Motor neuron (in vitro differentiated cells): ENCODE results near the gene CD300H. TPM values are rescaled to one million over a fixed set of nuclear protein-coding genes. Genes with fewer than 3 reads are reported as not detected.
A peak's percentile ranks its signal among the peaks of the same experiment; 100 is the strongest.

Source experiments
- ATAC-seq, 8 experiments: fragments of 200-7000 bp; cut with Tn5 transposase; replicated peaks in 6 of 8; 2 replicates each; pipeline ENCODE4 v1.8.0; 2021; ENCODE audit warnings: mild to moderate bottlenecking in 8 of 8, moderate library complexity in 8 of 8
- H3K27ac ChIP-seq, 2 donors: fragments of 250-450 bp; sonication (Bioruptor Pico); 2 replicates each; pipeline ENCODE4 v1.9.0; 2021; ENCODE audit warnings: antibody characterized with exemption in 2 of 2, mild to moderate bottlenecking in 2 of 2, moderate library complexity in 1 of 2
- H3K4me1 ChIP-seq, 2 donors: fragments of 250-450 bp; sonication (Bioruptor Pico); replicated peaks in 1 of 2; 2 replicates each; pipeline ENCODE4 v1.6.1; 2021; ENCODE audit warnings: antibody characterized with exemption in 2 of 2, mild to moderate bottlenecking in 2 of 2, moderate library complexity in 1 of 2
- H3K4me3 ChIP-seq, 5 donors: fragments of 250-450 bp; sonication (Bioruptor Pico); 2 replicates each; pipeline ENCODE4 v1.9.0; 2021; ENCODE audit warnings: antibody characterized with exemption in 5 of 5, mild to moderate bottlenecking in 5 of 5, moderate library complexity in 4 of 5
- WGBS, 10 experiments: fragments of 450-650 bp; shearing (Covaris generic); methylation state at CpG; one replicate each; pipeline ENCODE4 v1.0.0; 2022; 5-methylcytosine and 5-hydroxymethylcytosine counted together
- in situ Hi-C, 9 experiments: fragments of 400-800 bp; cut with MboI; loops; one replicate each; pipeline ENCODE4 v1.15.0; 2021; ENCODE audit warnings: low sequenced_read_pairs in 9 of 9, low pct_unique_long_range_greater_than_20kb in 2 of 9; ENCODE audit not compliant: unreplicated experiment in 9 of 9
- total RNA-seq, 8 experiments: library from RNA; unstranded; fragments of 300-600 nt; gene quantifications; 2 replicates each; pipeline versions ENCODE4 v1.2.3 to v1.2.4, GENCODE V29; 2022

Gene CD300H
- total RNA-seq, 8 experiments from 2014 or later, result not detected

DNA sequence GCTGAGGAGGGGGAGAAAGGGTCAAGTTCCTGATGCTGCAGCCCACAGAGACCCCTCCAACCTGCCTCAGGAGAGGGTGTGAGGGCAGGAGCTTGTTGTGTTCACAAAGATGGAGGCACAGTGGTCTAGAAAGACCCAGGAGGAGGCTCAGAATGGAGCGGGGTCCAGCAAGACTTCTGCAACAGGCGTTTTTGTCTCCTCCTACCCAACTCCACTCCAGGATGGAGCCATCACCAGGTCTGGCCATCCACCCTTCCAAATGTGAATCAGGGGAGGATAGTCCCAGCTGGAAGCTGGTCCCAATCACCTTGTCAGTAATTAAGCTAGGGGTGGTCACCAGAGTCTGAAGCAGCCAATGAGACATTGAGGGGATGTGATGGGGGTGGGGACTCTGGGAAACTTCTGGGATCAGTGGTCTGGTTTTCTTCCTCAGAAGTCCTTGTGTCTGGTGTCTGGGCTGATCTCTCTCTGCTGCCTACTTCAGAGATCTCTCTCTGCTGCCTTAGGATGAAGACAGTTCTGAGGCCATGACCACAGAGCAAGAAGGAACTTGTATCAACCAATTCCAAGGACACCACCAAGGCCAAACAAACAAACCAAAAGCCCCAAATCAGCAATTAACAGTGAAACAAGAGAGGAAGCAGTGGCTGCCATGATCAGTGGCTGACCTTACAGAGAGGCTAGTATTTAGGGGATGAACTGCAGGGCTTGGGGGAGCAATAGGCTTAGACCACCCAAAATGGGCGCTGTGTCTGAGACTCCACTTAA, 50.6 kb downstream of the CD300H start:
- ATAC-seq, result no peak
- H3K4me1 ChIP-seq, result no peaks in the 10 kb centered on the region
- H3K27ac ChIP-seq, result no peak overlapping the region
- in situ Hi-C loops, result no loop called here
- 40 to 100% (median 67%) methylated on average over 1 to 3 of the region's 3 CpGs; no CpG with 5 or more reads in 4 of the 10 experiments for WGBS, 10 experiments
- no peak overlapping the region for H3K4me3 ChIP-seq

- Histone ChIP-seq H3K4me1 (no peaks in the 10 kb centered on the region), H3K4me3 (no peak overlapping the region), H3K27ac (no peak overlapping the region)
- in situ Hi-C loops, result no loop called here
- no peak for ATAC-seq
- WGBS, 10 experiments, result 0 to 80% (median 61%) methylated on average over 1 to 4 of the region's 4 CpGs; no CpG with 5 or more reads in 2 of the 10 experiments
Measured at GRCh38 chr17:74515941-74516340, 51.4 kb downstream of the CD300H start.

- in situ Hi-C loops, result no loop called here
- no peak overlapping the region for H3K4me3 ChIP-seq
- ATAC-seq, result peak in 6 of 8 experiments; percentile 11 to 54 (median 48)
- H3K27ac ChIP-seq, result peak overlapping the region in 1 of 2 donors; percentile 49
- H3K4me1 ChIP-seq, result no peaks in the 10 kb centered on the region
- WGBS, 10 experiments, result 72 to 94% (median 82%) methylated on average over 1 to 9 of the region's 10 CpGs; no CpG with 5 or more reads in 2 of the 10 experiments
Measured at GRCh38 chr17:74514632-74515334, 52.5 kb downstream of the CD300H start.

DNA sequence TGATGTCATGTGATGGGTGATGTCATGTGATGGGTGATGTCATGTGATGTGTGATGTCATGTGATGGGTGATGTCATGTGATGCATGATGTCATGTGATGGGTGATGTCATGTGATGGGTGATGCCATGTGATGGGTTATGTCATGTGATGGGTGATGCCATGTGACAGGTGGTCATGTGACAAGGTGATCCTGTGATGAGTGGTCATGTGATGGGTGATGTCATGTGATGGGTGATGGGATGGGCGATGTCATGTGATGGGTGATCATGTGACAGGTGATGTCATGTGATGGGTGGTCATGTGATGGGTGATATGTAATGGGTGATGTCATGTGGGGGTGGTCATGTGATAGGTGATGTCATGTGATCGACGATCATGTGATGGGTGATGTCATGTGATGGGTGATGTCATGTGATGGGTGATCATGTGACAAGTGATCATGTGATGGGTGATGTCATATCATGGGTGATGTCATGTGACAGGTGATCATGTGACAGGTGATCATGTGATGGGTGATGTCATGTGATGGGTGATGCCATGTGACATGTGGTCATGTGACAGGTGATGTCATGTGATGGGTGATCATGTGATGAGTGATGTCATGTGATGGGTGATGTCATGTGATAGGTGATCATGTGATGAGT, 53.2 kb downstream of the CD300H start:
- in situ Hi-C loops, result no loop called here
- peak in 7 of 8 experiments; percentile 12 to 58 (median 43) for ATAC-seq
- Histone ChIP-seq H3K27ac (peak overlapping the region in 1 of 2 donors; percentile 73), H3K4me3 (no peak overlapping the region), H3K4me1 (no peaks in the 10 kb centered on the region)
- 70 to 100% (median 90%) methylated on average over 1 to 3 of the region's 3 CpGs; no CpG with 5 or more reads in 5 of the 10 experiments for WGBS, 10 experiments

- no peak overlapping the region for H3K27ac ChIP-seq
- 12 to 83% (median 42%) methylated on average over 1 to 7 of the region's 7 CpGs; no CpG with 5 or more reads in 1 of the 10 experiments for WGBS, 10 experiments
- no peak overlapping the region for H3K4me3 ChIP-seq
- ATAC-seq, result no peak
- in situ Hi-C loops, result no loop called here
- H3K4me1 ChIP-seq, result no peaks in the 10 kb centered on the region
Measured at GRCh38 chr17:74512624-74513091, 54.7 kb downstream of the CD300H start.

DNA sequence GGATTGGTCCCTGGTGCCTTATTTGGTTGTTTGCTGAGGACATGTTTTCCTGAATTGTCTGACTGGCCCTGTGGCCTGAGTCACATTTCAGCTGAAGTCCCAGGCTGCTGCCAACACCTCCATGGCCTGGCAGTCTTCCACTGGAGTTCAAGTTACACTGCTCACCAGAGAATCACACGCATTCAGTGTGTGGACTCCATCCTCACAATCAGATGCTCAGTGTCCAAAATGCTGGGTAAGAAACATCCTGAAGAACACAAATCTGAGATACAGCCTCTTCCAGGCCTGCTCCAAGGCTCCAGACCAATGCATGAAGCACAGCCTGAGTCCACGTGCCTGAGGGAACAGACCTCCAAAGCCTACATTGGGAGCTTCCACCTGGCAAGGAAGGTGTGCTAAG, 55.3 kb downstream of the CD300H start:
- Histone ChIP-seq H3K27ac (no peak overlapping the region), H3K4me3 (no peak overlapping the region), H3K4me1 (no peaks in the 10 kb centered on the region)
- in situ Hi-C loops, result no loop called here
- WGBS, 10 experiments, result 0 to 90% (median 54%) methylated on average over 1 to 2 of the region's 2 CpGs; no CpG with 5 or more reads in 6 of the 10 experiments
- peak in 2 of 8 experiments; percentile 24 to 78 for ATAC-seq

Other genes starting within 250 kb of the CD300H start
- 1 to 10 TPM in 4 of 8 experiments, under 1 TPM in 2, not detected in 2; 0.11 to 3.3 (median 1.2) TPM for gene KIF19, start 241.3 kb downstream of the CD300H start, total RNA-seq
- 10 to 100 TPM in 1 of 8 experiments, 1 to 10 TPM in 4, not detected in 3; 1.4 to 20.4 (median 4.1) TPM for gene BTBD17, start 205.6 kb downstream of the CD300H start, total RNA-seq
- under 1 TPM in 2 of 8 experiments, not detected in 6; 0.17 to 0.38 TPM for gene GPR142, start 200.0 kb downstream of the CD300H start, total RNA-seq
- gene GPRC5C, start 135.4 kb downstream of the CD300H start, total RNA-seq, result 10 to 100 TPM in 5 of 8 experiments, 1 to 10 TPM in 3; 1.2 to 39.7 (median 19.8) TPM
- 1 to 10 TPM in 1 of 8 experiments, under 1 TPM in 2, not detected in 5; 0.17 to 1.6 (median 0.52) TPM for gene CD300A, start 100.9 kb downstream of the CD300H start, total RNA-seq
- 1 to 10 TPM in 1 of 8 experiments, under 1 TPM in 5, not detected in 2; 0.08 to 1.3 (median 0.29) TPM for gene CD300LB, start 36.0 kb downstream of the CD300H start, total RNA-seq
- gene CD300C, start 21.4 kb downstream of the CD300H start, total RNA-seq, result under 1 TPM in 5 of 8 experiments, not detected in 3; 0.13 to 0.66 (median 0.28) TPM
- under 1 TPM in 2 of 8 experiments, not detected in 6; 0.25 to 0.33 TPM for gene CD300LD, start 24.8 kb upstream of the CD300H start, total RNA-seq
- under 1 TPM in 5 of 8 experiments, not detected in 3; 0.14 to 0.47 (median 0.25) TPM for gene CD300E, start 56.2 kb upstream of the CD300H start, total RNA-seq
- gene CD300LF, start 145.4 kb upstream of the CD300H start, total RNA-seq, result under 1 TPM in 1 of 8 experiments, not detected in 7; 0.24 TPM
- gene RAB37, start 169.7 kb upstream of the CD300H start, total RNA-seq, result 1 to 10 TPM in 1 of 8 experiments, under 1 TPM in 7; 0.14 to 1.2 (median 0.43) TPM
- 10 to 100 TPM in 4 of 8 experiments, 1 to 10 TPM in 4; 2.9 to 35.4 (median 12.9) TPM for gene NHERF1, start 181.1 kb upstream of the CD300H start, total RNA-seq
- gene NAT9, start 208.8 kb upstream of the CD300H start, total RNA-seq, result 10 to 100 TPM; 41.6 to 97.1 (median 46.2) TPM